ENCODE results near the gene EFL1. TPM values are rescaled to one million over a fixed set of nuclear protein-coding genes. Genes with fewer than 3 reads are reported as not detected.

Gene EFL1
- total and polyA plus RNA-seq, 2 of the 8 experiments (the other 6 are each of a cell fraction or from before 2014, with no cell fraction given): 10.8 to 31.5 TPM

DNA sequence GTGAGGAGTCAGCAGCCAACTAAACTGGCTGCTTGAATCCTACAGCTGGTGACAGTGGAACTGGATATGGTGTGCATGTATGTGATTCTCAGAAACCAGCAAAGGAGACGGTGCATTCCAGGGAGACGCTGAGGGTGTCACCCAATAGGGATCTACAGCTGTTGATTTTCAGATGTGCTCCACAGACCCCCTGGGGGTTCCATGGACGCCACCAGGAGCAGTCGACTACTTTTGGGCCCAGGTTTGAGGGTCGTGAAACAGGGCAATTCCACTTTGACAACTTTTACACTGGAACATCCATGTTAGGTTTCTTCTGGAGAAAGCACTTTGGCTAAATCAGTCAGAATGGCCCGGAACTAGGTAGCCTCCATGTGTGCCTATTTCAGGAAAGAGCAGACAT is 145.2 kb downstream of the EFL1 start:
- H3K4me3 ChIP-seq (ENCODE audit: extremely low read depth in 1 of 4, insufficient read depth in 2 of 4, low read depth in 3 of 4, low read length in 4 of 4): no peak overlapping the region
- H3K14ac ChIP-seq (ENCODE audit: insufficient read length): no peak overlapping the region
- FAIRE-seq: no peak
- no peaks in the 10 kb centered on the region for H3K36me3 ChIP-seq (ENCODE audit: control insufficient read depth in 2 of 4, insufficient read depth in 4 of 4, low read length in 3 of 4)
- TF ChIP-seq KDM5A (IDR thresholded peaks at IDR 0.05; ENCODE audit: low read length) (no peak), TAF1 (IDR thresholded peaks at IDR 0.05; ENCODE audit: low read depth, low read length) (no peak), SP4 (IDR thresholded peaks at IDR 0.05; ENCODE audit: low read length) (no peak), RBBP5 (IDR thresholded peaks at IDR 0.05; ENCODE audit: borderline replicate concordance, low read depth, low read length) (no peak), CHD2 (IDR thresholded peaks at IDR 0.05; ENCODE audit: low read length) (no peak), BACH1 (IDR thresholded peaks at IDR 0.05; ENCODE audit: low read length) (no peak), NRF1 (IDR thresholded peaks at IDR 0.05; ENCODE audit: low read depth, low read length) (no peak), FOSL1 (IDR thresholded peaks at IDR 0.05; ENCODE audit: insufficient read depth, low read depth, low read length) (no peak), EGR1 (IDR thresholded peaks at IDR 0.05; ENCODE audit: borderline replicate concordance, low read depth, low read length) (no peak), KDM1A (IDR thresholded peaks at IDR 0.05; ENCODE audit: borderline replicate concordance, low read length) (no peak), JUN (IDR thresholded peaks at IDR 0.05; ENCODE audit: low read depth, low read length) (no peak), CTBP2 (IDR thresholded peaks at IDR 0.05; ENCODE audit: borderline replicate concordance, insufficient read depth, insufficient read length, low read length) (no peak)
- no peak overlapping the region for H2BK20ac ChIP-seq (ENCODE audit: low read length)
- no peaks in the 10 kb centered on the region for H3K79me2 ChIP-seq (ENCODE audit: control insufficient read depth in 1 of 2, insufficient read depth in 2 of 2, low read length in 2 of 2)
- H2AFZ ChIP-seq (ENCODE audit: low read length): no peak overlapping the region
- H3K9ac ChIP-seq (replicated peaks in 1 of 4; ENCODE audit: extremely low read depth in 1 of 4, low read depth in 3 of 4, low read length in 3 of 4): no peak overlapping the region
- H2BK120ac ChIP-seq (replicated peaks; ENCODE audit: low read depth, low read length): no peak overlapping the region
- H3K23me2 ChIP-seq (ENCODE audit: low read depth, low read length): no peaks in the 10 kb centered on the region
- no peak overlapping the region for H2BK5ac ChIP-seq (ENCODE audit: low read depth, low read length)
- no peak overlapping the region for H4K8ac ChIP-seq (ENCODE audit: extremely low read depth, insufficient read depth, low read length)
- H3K4ac ChIP-seq (replicated peaks; ENCODE audit: insufficient read length, low read depth, low read length): no peak overlapping the region
- no peak overlapping the region for H3K27ac ChIP-seq (ENCODE audit: low read depth, low read length)
- WGBS, 2 experiments (ENCODE audit: extremely low coverage in 1 of 2, insufficient coverage in 1 of 2, insufficient read length in 1 of 2, insufficient replicate concordance in 2 of 2, low coverage in 1 of 2, low lambda C conversion rate in 2 of 2, missing lambda C conversion rate in 1 of 2): 76% methylated on average over 6 of the region's 6 CpGs; no CpG with 5 or more reads in 1 of the 2 experiments
- POLR2A ChIA-PET (ENCODE audit: partially characterized antibody): interaction anchor here (1.0 kb wide), 1 partner anchor 9 kb away, joined by 5 read pairs; no protein-coding TSS in a partner anchor
- H4K5ac ChIP-seq (ENCODE audit: insufficient read length, low read depth, low read length): no peak overlapping the region
- H3K4me1 ChIP-seq (replicated peaks in 1 of 4; ENCODE audit: control insufficient read depth in 3 of 4, insufficient read depth in 4 of 4, low read length in 3 of 4): no peaks in the 10 kb centered on the region
- H3K79me1 ChIP-seq (ENCODE audit: low read depth, low read length): no peaks in the 10 kb centered on the region
- no peak overlapping the region for H3K4me2 ChIP-seq (ENCODE audit: insufficient read depth in 1 of 2, low read depth in 2 of 2, low read length in 2 of 2)
- no peak for DNase-seq (ENCODE audit: low read depth in 1 of 2, low spot score in 2 of 2)
- H3K56ac ChIP-seq (replicated peaks; ENCODE audit: insufficient read length, low read depth, low read length): no peak overlapping the region
- H4K20me1 ChIP-seq (replicated peaks in 1 of 2; ENCODE audit: control insufficient read depth in 1 of 2, insufficient read depth in 2 of 2, low read length in 2 of 2): no peaks in the 10 kb centered on the region
- H2BK12ac ChIP-seq (ENCODE audit: low read depth, low read length): no peak overlapping the region
- no peak overlapping the region for H3K18ac ChIP-seq (ENCODE audit: extremely low read depth, low read length)
- CTCF ChIA-PET (ENCODE audit: partially characterized antibody): interaction anchor here (1.1 to 2.8 kb wide), 6 partner anchors 8 to 81 kb away, joined by 3 to 9 read pairs (median 4); no protein-coding TSS in a partner anchor
- no peaks in the 10 kb centered on the region for H3K9me3 ChIP-seq (ENCODE audit: insufficient read depth in 2 of 2, low read depth in 1 of 2, low read length in 1 of 2)
- no peak overlapping the region for H2BK15ac ChIP-seq (ENCODE audit: low read length)
- no peak overlapping the region for H2AK5ac ChIP-seq (ENCODE audit: low read depth, low read length)
- no peaks in the 10 kb centered on the region for H3K27me3 ChIP-seq (replicated peaks in 1 of 4; ENCODE audit: control insufficient read depth in 3 of 4, extremely low read depth in 1 of 4, insufficient read depth in 3 of 4, low read length in 3 of 4)
- no peak overlapping the region for H3K23ac ChIP-seq (ENCODE audit: insufficient read length)
- no peak overlapping the region for H4K91ac ChIP-seq (replicated peaks; ENCODE audit: insufficient read length, low read length)
